ENCODE measurements around the gene DCDC1. TPM values are rescaled to one million over a fixed set of nuclear protein-coding genes. Genes with fewer than 3 reads are reported as not detected.

The DCDC1 gene
- total and polyA plus RNA-seq, 2 experiments from 2014 or later, result 1.1 TPM; not detected in 1

DNA sequence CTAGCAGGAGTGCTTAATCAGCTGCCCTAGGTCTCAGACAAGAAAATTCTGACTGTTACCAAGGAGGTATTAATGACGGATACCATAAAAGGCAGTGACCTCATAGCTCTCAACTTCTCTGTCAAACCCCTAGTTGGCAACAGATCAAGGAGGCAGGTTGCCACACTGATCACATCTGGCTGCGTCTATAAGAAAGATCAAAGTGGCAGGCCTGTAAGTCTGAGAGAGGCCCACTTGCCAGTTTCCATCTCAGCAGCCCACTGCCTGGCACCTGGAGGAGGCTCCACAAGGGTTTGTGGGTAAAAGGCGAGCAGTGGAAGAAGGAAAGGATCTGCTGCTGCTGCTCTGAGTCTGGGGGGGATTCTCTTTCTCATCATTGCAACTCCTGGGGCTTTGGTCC lies 543.8 kb downstream of the DCDC1 start:
- Histone ChIP-seq H3K27ac (peak overlapping the region; percentile 80), H3K27me3 (no peaks in the 10 kb centered on the region), H3K4me3 (no peak overlapping the region), H3K4me1 (ENCODE audit: low read depth) (peaks cover 43% of the 10 kb centered on the region), H3K9me3 (ENCODE audit: low read depth) (no peaks in the 10 kb centered on the region), H3K36me3 (no peaks in the 10 kb centered on the region)
- TF ChIP-seq, protein P1, sequence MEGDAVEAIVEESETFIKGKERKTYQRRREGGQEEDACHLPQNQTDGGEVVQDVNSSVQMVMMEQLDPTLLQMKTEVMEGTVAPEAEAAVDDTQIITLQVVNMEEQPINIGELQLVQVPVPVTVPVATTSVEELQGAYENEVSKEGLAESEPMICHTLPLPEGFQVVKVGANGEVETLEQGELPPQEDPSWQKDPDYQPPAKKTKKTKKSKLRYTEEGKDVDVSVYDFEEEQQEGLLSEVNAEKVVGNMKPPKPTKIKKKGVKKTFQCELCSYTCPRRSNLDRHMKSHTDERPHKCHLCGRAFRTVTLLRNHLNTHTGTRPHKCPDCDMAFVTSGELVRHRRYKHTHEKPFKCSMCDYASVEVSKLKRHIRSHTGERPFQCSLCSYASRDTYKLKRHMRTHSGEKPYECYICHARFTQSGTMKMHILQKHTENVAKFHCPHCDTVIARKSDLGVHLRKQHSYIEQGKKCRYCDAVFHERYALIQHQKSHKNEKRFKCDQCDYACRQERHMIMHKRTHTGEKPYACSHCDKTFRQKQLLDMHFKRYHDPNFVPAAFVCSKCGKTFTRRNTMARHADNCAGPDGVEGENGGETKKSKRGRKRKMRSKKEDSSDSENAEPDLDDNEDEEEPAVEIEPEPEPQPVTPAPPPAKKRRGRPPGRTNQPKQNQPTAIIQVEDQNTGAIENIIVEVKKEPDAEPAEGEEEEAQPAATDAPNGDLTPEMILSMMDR (IDR thresholded peaks at IDR 0.05; ENCODE audit: low read depth, low read length), result no peak
- DNase-seq (ENCODE audit: low read depth in 1 of 2, low spot score in 1 of 2), result no peak

DNA sequence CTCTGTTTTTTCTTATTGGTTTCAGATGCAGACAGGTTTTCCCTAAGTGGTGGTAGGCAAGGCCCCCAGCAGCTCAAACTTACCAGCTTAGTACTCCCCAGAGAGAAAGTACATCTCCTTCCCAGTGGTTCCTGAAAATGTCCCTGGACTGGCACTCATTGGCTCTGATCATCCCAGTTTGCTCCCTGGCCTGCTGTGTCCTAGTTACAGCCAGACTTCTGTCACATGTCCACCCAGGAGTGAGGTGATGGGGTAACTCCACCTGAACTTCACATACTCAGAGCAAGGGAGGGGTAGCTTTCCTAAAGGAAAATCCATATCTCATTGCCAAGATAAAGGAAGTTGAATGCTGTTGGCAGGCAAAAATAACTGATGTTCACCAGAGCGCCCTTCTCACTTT lies 546.4 kb downstream of the DCDC1 start:
- H3K27me3 ChIP-seq, result no peaks in the 10 kb centered on the region
- H3K4me3 ChIP-seq, result no peak overlapping the region
- TF ChIP-seq, protein P1 (IDR thresholded peaks at IDR 0.05; ENCODE audit: low read depth, low read length), result no peak
- no peaks in the 10 kb centered on the region for H3K36me3 ChIP-seq
- peaks cover 43% of the 10 kb centered on the region for H3K4me1 ChIP-seq (ENCODE audit: low read depth)
- no peak overlapping the region for H3K27ac ChIP-seq
- DNase-seq (ENCODE audit: low read depth in 1 of 2, low spot score in 1 of 2), result no peak
- no peaks in the 10 kb centered on the region for H3K9me3 ChIP-seq (ENCODE audit: low read depth)

DNA sequence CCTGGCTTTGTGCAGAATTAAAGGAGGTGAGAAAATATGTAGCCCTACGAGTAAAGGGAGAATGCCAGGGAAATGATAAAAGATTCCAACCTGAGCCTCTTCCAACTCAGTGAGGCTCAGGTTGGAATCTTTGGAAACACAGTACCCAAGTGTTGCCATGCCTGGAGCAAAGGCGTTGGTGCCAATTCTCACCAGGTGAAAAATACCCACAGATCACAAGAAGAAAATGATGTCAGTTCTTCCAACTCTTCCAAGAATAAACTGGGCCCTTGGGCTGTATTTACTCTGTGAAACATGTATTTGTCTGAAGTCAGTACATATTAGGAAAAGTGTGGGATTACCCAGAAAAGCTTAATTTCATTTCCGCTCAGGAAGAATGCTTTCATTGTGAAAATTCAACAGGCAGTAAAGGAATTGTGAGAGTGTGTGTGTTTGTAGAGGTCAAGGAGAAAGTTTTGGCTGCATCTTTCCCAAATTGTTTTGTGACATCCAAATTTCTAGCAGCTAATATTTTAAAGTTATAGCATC lies 548.0 kb downstream of the DCDC1 start:
- H3K27me3 ChIP-seq, result no peaks in the 10 kb centered on the region
- peaks cover 42% of the 10 kb centered on the region for H3K4me1 ChIP-seq (ENCODE audit: low read depth)
- no peak for DNase-seq (ENCODE audit: low read depth in 1 of 2, low spot score in 1 of 2)
- no peak overlapping the region for H3K27ac ChIP-seq
- H3K36me3 ChIP-seq, result no peaks in the 10 kb centered on the region
- no peak overlapping the region for H3K4me3 ChIP-seq
- no peaks in the 10 kb centered on the region for H3K9me3 ChIP-seq (ENCODE audit: low read depth)
- TF ChIP-seq, protein P1 (IDR thresholded peaks at IDR 0.05; ENCODE audit: low read depth, low read length), result no peak

DNA sequence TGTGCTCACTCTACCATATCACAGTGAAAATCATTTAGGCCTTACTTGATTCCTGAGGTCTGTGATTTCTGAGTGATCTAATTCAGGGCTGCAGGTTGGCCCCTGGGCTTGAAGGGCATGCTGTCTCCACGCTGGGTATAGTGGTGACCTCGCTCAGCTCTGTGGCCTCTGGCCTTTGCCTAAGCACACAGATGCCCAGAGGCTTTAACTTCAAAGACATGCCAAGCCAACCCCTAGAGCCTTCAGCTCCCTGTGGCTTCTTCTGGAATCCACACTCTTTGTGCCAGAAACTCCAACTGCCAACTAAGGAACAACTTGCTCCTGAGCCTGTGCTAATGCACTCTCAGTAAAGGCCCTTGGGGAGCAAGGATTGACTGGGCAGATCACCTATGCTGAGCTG lies 550.8 kb downstream of the DCDC1 start:
- TF ChIP-seq, protein P1 (IDR thresholded peaks at IDR 0.05; ENCODE audit: low read depth, low read length), result no peak
- no peak overlapping the region for H3K4me3 ChIP-seq
- no peaks in the 10 kb centered on the region for H3K9me3 ChIP-seq (ENCODE audit: low read depth)
- H3K36me3 ChIP-seq, result no peaks in the 10 kb centered on the region
- H3K4me1 ChIP-seq (ENCODE audit: low read depth), result peaks cover 14% of the 10 kb centered on the region
- DNase-seq (ENCODE audit: low read depth in 1 of 2, low spot score in 1 of 2), result no peak
- no peak overlapping the region for H3K27ac ChIP-seq
- no peaks in the 10 kb centered on the region for H3K27me3 ChIP-seq

DNA sequence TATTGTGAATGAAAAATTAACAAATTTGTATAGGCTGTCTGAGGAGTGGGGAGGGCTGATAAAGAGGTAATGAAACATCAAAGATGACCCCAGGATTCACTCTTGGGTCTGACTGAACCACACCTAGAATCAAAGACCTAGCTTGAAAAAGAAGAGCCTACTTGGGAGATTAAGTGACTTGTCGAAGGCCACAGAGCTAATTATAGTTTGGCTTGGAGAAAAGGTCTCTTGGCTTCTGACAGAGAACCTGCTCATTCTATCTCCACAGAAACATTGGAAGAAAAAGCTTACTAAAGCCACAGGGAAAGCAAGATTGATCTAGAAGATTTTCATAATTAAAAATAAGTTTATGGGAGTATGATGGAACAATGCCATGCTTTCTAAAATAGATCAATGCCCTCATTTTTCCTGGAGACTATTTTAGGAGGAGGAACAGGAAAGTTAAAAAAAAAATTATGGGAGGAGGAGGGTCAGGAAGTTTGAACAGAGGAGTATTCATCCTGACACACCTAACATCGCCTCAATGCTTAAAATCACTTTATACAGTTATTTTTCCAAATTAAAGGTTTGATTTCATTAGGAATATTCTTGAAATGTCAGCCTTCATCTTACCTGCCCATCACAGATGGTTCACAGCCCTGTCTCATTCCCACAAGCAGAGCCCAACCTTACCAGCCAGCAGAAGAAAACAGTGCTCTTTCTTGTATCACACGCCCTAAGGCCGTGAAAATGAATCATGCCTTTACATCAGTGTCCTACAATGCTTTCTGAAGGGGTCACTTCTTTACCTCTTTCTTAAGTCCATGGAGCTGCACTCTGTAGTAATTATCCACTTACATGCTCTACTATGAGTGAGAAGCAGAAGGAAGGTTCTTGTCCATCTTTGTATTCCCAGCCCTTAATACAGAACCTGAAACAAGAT lies 552.3 kb downstream of the DCDC1 start:
- no peaks in the 10 kb centered on the region for H3K9me3 ChIP-seq (ENCODE audit: low read depth)
- no peak for DNase-seq (ENCODE audit: low read depth in 1 of 2, low spot score in 1 of 2)
- no peak overlapping the region for H3K4me3 ChIP-seq
- no peaks in the 10 kb centered on the region for H3K36me3 ChIP-seq
- H3K4me1 ChIP-seq (ENCODE audit: low read depth), result peaks cover 10% of the 10 kb centered on the region
- TF ChIP-seq, protein P1 (IDR thresholded peaks at IDR 0.05; ENCODE audit: low read depth, low read length), result no peak
- H3K27me3 ChIP-seq, result no peaks in the 10 kb centered on the region
- no peak overlapping the region for H3K27ac ChIP-seq
